SH-SY5Y (cell line): ENCODE data around the gene CACNA2D4.

Experiments used
- GATA2 ChIP-seq: IDR thresholded peaks from 2 replicates; pipeline ENCODE4 v1.6.1; 2011; ENCODE audit warnings: mild to moderate bottlenecking, low read depth, low read length
- GATA3 ChIP-seq: IDR thresholded peaks from 2 replicates; pipeline ENCODE4 v1.6.1; 2011; ENCODE audit warnings: low read depth, mild to moderate bottlenecking, low read length, moderate library complexity

DNA sequence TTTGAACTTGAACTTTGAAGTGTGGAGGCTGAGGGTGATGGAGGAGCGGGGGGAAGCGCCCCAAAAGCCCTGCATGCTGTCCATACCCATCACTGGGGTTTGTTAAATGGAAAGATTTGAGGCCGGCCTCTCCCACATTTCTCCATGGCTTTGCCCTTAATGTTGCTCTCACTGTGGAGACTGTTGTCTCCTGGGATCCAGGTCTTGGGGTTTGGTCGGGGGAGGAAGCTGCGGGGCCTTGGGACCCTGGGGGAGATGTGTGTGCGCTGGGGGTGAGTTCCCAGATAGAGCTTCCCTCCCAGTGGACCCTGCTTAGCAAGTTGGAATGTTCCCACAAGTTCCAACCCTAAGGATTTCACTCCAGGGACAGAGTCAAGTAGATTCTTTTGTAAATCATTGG, 126.0 kb downstream of the CACNA2D4 start:
- TF ChIP-seq GATA3: no peak
- no peak for TF ChIP-seq GATA2
